Measurements from ENCODE around the gene ZYX. TPM values are rescaled to one million over a fixed set of nuclear protein-coding genes. Genes with fewer than 3 reads are reported as not detected.

The ZYX gene
- total and polyA plus RNA-seq, 12 donors: 48.5 to 152 (median 74.6) TPM

GRCh38 chr7:143343596-143343995, 37.5 kb upstream of the ZYX start:
- H3K27ac ChIP-seq: no peak overlapping the region
- H3K36me3 ChIP-seq: no peaks in the 10 kb centered on the region
- no peaks in the 10 kb centered on the region for H3K9me3 ChIP-seq
- DNase-seq (no peak), ATAC-seq (no peak)
- no peak overlapping the region for H3K4me3 ChIP-seq
- peaks cover 0 to 58% (median 35%) of the 10 kb centered on the region in 7 donors for H3K27me3 ChIP-seq
- intact Hi-C loops (cut with DNase I): no loop called here
- H3K4me1 ChIP-seq: peaks cover 0 to 11% (median 0%) of the 10 kb centered on the region in 9 donors
- WGBS, 2 donors: 73 to 93% methylated on average over 3 of the region's 3 CpGs
- TF ChIP-seq CTCF (IDR thresholded peaks at IDR 0.05): no peak

GRCh38 chr7:143345428-143345900, 35.7 kb upstream of the ZYX start:
- Histone ChIP-seq H3K27me3 (peaks cover 0 to 50% (median 30%) of the 10 kb centered on the region in 7 donors), H3K36me3 (no peaks in the 10 kb centered on the region), H3K27ac (no peak overlapping the region), H3K9me3 (no peaks in the 10 kb centered on the region), H3K4me1 (peaks cover 0 to 11% (median 0%) of the 10 kb centered on the region in 9 donors), H3K4me3 (peak overlapping the region in 4 of 10 donors; percentile 6 to 34 (median 23))
- ATAC-seq: peak in 7 of 8 donors; percentile 59 to 82 (median 67)
- DNase-seq: peak in 1 of 2 donors; percentile 48
- intact Hi-C loops (cut with DNase I): loop anchor here in 1 of 10 donors (5.0 kb wide), 1 partner anchor 62 kb away; the partner anchor contains the start of gene EPHA1
- 5 to 6% methylated on average over 35 of the region's 35 CpGs for WGBS, 2 donors
- peak in 8 of 9 donors; percentile 21 to 64 (median 48) for TF ChIP-seq CTCF (IDR thresholded peaks at IDR 0.05)

GRCh38 chr7:143346018-143346417, 35.1 kb upstream of the ZYX start:
- H3K27me3 ChIP-seq: peaks cover 0 to 50% (median 30%) of the 10 kb centered on the region in 7 donors
- no peak for TF ChIP-seq CTCF (IDR thresholded peaks at IDR 0.05)
- H3K27ac ChIP-seq: no peak overlapping the region
- peaks cover 0 to 11% (median 0%) of the 10 kb centered on the region in 9 donors for H3K4me1 ChIP-seq
- no peak for DNase-seq
- intact Hi-C loops (cut with DNase I): loop anchor here in 1 of 10 donors (5.0 kb wide), 1 partner anchor 61 kb away; the partner anchor contains the start of gene EPHA1
- no peaks in the 10 kb centered on the region for H3K36me3 ChIP-seq
- ATAC-seq: no peak
- no peaks in the 10 kb centered on the region for H3K9me3 ChIP-seq
- 82 to 86% methylated on average over 4 of the region's 4 CpGs for WGBS, 2 donors
- H3K4me3 ChIP-seq: no peak overlapping the region

- Histone ChIP-seq H3K36me3 (no peaks in the 10 kb centered on the region), H3K27me3 (peaks cover 0 to 41% (median 33%) of the 10 kb centered on the region in 7 donors), H3K4me1 (peaks cover 0 to 11% (median 0%) of the 10 kb centered on the region in 9 donors), H3K27ac (no peak overlapping the region), H3K4me3 (no peak overlapping the region), H3K9me3 (no peaks in the 10 kb centered on the region)
- TF ChIP-seq CTCF (IDR thresholded peaks at IDR 0.05): no peak
- intact Hi-C loops (cut with DNase I): loop anchor here in 1 of 10 donors (5.0 kb wide), 1 partner anchor 59 kb away; the partner anchor contains the start of gene EPHA1
- DNase-seq: no peak
- no peak for ATAC-seq
- 68 to 77% methylated on average over 5 of the region's 5 CpGs for WGBS, 2 donors
These were observed 33.2 kb upstream of the ZYX start for GRCh38 chr7:143347950-143348349.
